22Rv1 (cell line): Measurements from ENCODE around the gene KIF18B.

ENCODE experiments used
- H3K27ac ChIP-seq: fragments of 450-650 bp; 2 replicates; pipeline ENCODE4 v1.5.1; 2017
- ZFX ChIP-seq: fragments of 450-650 bp; IDR thresholded peaks from 2 replicates; pipeline ENCODE4 v1.6.1; 2017; ENCODE audit warnings: antibody characterized with exemption, borderline replicate concordance
- TF ChIP-seq, protein P1 (sequence below): fragments of 450-650 bp; IDR thresholded peaks from 2 replicates; pipeline ENCODE4 v1.5.1; 2017; ENCODE audit warnings: mild to moderate bottlenecking

Gene KIF18B

DNA sequence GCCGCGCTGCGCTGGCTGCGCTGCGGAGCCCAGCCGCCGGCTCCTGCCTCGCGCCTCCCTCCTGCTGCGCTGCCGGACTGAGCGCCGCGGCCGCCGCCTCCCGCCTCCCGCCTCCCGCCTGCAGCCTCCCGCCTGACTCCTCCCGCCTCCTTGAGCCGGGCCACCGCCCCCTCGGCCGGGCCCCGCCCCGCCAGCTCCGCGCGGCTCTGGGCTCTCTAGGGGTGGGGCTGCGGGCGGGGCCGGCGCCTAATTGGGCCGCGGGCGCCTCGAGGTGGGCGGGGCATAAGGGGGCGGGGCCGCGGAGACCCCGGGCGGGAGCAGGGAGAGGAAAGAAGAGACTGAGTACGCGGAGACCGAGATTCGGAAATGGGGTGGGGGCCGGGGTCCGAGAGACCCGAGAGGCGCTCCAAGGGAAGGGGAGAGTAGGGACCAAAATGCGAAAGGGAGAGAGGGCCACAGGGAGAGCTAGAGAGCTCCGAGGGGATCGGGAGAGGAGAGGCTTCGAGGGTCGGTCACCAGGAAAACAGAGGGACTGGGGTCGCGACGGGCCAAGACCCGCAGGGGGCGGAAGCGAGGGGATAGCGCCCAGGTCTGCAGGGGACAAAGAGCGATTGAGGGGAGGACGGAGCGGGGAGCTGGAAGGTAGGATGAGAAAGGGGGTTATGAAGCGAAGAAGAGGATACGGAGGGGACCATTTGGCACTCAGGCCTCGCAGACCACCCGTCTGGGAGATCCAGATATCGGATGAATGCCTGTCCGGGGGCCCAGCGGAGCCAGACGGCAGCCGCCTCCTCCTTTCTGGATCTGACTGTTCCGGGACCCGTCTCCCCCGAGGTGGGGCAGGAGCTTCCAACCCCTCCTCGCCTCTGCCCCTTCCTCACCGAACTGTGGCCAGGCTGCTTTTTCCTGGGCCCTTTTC, 20.9 kb upstream of the KIF18B start, which contains the start of gene C1QL1:
C1QL1 (minus strand) TSS at position 79 of the 919 bp plus-strand sequence. CDS start 255 bp downstream, outside the sequence.
- no peak within 1 kb of the TSS for H3K27ac ChIP-seq
- TF ChIP-seq, protein P1, sequence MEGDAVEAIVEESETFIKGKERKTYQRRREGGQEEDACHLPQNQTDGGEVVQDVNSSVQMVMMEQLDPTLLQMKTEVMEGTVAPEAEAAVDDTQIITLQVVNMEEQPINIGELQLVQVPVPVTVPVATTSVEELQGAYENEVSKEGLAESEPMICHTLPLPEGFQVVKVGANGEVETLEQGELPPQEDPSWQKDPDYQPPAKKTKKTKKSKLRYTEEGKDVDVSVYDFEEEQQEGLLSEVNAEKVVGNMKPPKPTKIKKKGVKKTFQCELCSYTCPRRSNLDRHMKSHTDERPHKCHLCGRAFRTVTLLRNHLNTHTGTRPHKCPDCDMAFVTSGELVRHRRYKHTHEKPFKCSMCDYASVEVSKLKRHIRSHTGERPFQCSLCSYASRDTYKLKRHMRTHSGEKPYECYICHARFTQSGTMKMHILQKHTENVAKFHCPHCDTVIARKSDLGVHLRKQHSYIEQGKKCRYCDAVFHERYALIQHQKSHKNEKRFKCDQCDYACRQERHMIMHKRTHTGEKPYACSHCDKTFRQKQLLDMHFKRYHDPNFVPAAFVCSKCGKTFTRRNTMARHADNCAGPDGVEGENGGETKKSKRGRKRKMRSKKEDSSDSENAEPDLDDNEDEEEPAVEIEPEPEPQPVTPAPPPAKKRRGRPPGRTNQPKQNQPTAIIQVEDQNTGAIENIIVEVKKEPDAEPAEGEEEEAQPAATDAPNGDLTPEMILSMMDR, result no peak
- no peak for TF ChIP-seq ZFX

GRCh38 chr17:44967907-44968224, 20.3 kb upstream of the KIF18B start:
- no peak overlapping the region for H3K27ac ChIP-seq

DNA sequence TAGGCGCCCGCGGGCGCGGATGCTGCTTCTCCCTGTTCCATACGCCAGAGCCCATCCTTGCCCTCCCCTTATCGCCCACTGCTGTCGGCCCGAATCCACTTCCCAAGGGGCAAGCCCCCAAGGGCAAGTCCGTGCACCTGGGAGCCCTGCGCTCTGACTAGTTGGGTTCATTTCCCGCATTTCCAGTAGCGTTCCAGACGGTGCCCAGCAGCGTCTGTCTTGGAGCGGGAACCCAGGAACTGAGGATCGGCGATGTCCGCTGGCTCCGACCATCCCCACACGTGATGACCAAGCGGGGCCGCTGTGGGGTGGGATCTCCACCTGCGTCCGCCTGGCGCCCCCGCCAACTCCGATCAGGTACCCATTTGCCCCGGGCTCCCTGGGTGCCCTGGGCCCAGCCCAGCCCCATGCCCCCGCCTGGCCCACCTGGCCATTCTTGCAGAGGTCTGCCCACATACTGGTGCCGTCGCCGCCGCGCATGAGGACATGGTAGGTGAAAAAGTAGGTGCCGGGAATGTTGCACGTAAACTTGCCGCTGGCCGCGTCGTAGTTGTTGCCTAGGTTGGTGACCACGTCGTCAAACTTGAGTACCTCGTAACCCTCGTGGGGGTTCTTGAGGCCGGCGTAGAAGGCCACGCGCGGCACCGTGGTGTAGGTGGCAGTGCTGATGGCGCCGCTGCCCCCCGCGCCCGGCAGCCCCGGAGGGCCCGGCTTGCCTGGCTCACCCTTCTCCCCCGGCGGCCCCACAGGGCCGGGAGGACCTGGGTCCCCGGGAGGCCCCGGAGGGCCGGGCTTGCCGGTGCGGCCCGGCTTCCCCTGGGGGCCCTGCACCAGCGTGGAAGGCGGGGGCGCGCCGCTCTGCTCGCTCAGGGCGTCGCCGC, 19.7 kb upstream of the KIF18B start:
- TF ChIP-seq ZFX, result no peak
- TF ChIP-seq, protein P1, result no peak
- H3K27ac ChIP-seq, result no peak overlapping the region

More at GRCh38 chr17:44967907-44968224, 20.3 kb upstream of the KIF18B start:
- TF ChIP-seq ZFX, result no peak
- TF ChIP-seq, protein P1, result no peak

DNA sequence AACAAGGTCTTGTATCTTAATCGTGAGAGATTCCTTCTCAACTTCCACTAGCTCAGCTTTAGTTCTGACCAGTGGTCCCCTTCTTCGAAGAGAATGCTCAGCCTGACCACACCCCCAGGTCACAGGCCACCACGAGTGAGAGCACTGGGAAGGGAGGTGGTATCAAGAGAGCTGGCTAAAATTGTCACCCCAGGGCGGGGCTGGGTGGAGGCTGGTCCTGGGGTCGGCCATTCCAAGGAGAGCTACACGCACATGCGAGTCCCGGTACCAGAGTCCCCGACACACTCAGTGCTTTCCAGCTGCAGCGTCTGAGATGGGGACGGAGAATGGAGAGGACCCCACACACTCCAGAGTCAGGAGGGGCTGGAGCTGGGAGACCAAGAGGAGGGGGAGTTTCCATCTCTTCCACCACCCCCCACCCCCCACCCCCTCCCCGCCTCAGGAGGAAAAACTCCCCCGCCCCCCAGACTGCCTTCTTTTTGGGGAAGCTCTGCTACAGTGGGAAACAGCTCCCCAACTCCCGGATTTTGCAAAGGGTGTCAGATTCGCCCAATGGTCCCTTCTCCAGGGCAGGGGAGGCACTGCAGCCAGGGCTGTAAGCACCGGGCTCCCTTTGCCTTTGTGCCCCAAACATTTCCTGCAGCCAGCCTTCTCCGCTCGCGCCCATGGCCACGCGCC, 18.9 kb upstream of the KIF18B start:
- TF ChIP-seq ZFX, result no peak
- TF ChIP-seq, protein P1, result no peak
- H3K27ac ChIP-seq, result no peak overlapping the region

DNA sequence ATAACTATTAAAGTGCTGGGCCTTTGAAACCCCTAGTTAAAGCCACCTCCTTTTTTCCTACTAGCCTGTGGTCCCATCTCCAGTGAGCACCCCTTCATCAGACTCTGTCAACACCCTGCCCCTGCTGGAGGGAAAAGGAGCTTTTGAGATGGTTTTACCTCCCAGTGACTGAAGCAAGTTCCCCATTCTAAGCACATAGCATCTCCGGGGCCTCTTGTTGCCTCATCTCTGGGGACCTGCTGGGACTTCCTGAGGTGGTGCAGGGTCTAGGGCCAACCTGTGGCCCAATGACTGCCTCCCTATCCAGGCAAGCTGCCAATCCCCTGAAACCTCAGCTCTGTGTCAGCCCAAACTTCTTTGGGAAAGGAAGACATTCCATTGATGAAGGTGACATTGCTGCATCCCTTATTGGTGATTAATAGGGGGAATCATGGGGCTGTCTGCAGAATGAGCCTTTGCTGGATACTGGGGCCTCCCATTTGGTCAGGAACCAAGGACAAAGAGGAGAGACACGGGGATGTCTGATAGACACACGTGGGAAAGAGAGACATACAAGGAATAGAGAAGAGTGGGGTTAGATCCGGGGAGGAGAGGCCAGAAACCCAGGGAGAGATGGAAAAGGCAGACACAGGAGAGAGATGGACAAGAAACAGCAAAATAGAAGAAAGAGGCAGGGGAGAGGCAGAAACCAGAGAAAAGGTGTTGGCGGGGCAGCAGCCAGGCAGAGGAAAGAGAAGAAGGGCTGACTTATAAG, 18.1 kb upstream of the KIF18B start:
- H3K27ac ChIP-seq, result no peak overlapping the region
- no peak for TF ChIP-seq ZFX
- TF ChIP-seq, protein P1, result no peak

GRCh38 chr17:44961921-44962350, 14.4 kb upstream of the KIF18B start:
- no peak for TF ChIP-seq ZFX
- TF ChIP-seq, protein P1, result no peak
- no peak overlapping the region for H3K27ac ChIP-seq
